DND-41 (cell line): ENCODE results near the gene PLEKHD1.

ENCODE experiments used
- ATAC-seq: fragments of 200-7000 bp; cut with Tn5 transposase; 3 replicates; pipeline ENCODE4 v1.9.1; 2021; ENCODE audit warnings: low read depth; ENCODE audit not compliant: insufficient read depth
- DNase-seq: peaks from one replicate; pipeline ENCODE4 v3.0.0-alpha.2; 2020
- H2AFZ ChIP-seq: 2 replicates; pipeline ENCODE4 v1.6.0; 2012; ENCODE audit warnings: low read depth, low read length
- H3K27ac ChIP-seq: 2 replicates; pipeline ENCODE4 v1.5.1; 2012; ENCODE audit warnings: low read length, inconsistent platforms
- H3K27me3 ChIP-seq: fragments of 200-600 bp; sonication (generic); 2 replicates; pipeline ENCODE4 v1.6.0; 2012; ENCODE audit warnings: low read length, mild to moderate bottlenecking, inconsistent platforms; ENCODE audit not compliant: insufficient read depth, poor library complexity
- H3K36me3 ChIP-seq: 2 replicates; pipeline ENCODE4 v1.5.1; 2012; ENCODE audit warnings: low read length, inconsistent platforms; ENCODE audit not compliant: insufficient read depth
- H3K4me1 ChIP-seq: 2 replicates; pipeline ENCODE4 v1.5.1; 2012; ENCODE audit warnings: mild to moderate bottlenecking, low read length; ENCODE audit not compliant: insufficient read depth
- H3K4me2 ChIP-seq: 2 replicates; pipeline ENCODE4 v1.6.0; 2012; ENCODE audit warnings: mild to moderate bottlenecking, moderate library complexity, low read length, inconsistent platforms; ENCODE audit not compliant: insufficient read depth
- H3K4me3 ChIP-seq, 2 experiments: fragments of 200-600 bp in 1 of 2; shearing (Covaris generic) in 1 of 2; 2 replicates each; pipeline ENCODE4 v1.5.1; 2012 to 2016; ENCODE audit warnings: inconsistent platforms in 2 of 2, low read length in 2 of 2, mild to moderate bottlenecking in 2 of 2, low read depth in 1 of 2, moderate library complexity in 1 of 2
- H3K79me2 ChIP-seq: 2 replicates; pipeline ENCODE4 v1.6.0; 2012; ENCODE audit warnings: low read length, inconsistent platforms; ENCODE audit not compliant: insufficient read depth
- H3K9ac ChIP-seq: 2 replicates; pipeline ENCODE4 v1.6.0; 2012; ENCODE audit warnings: low read depth, mild to moderate bottlenecking, inconsistent platforms, low read length, moderate library complexity
- H3K9me3 ChIP-seq: 2 replicates; pipeline ENCODE4 v1.5.1; 2012; ENCODE audit warnings: low read length, moderate library complexity, mild to moderate bottlenecking, inconsistent platforms; ENCODE audit not compliant: insufficient read depth, severe bottlenecking
- H4K20me1 ChIP-seq: 2 replicates; pipeline ENCODE4 v1.6.0; 2012; ENCODE audit warnings: low read length; ENCODE audit not compliant: insufficient read depth
- EZH2 ChIP-seq: IDR thresholded peaks from 3 replicates; pipeline ENCODE4 v1.6.1; 2012; ENCODE audit warnings: borderline replicate concordance, low read depth, mild to moderate bottlenecking, moderate library complexity, low read length, inconsistent platforms; ENCODE audit not compliant: severe bottlenecking
- TF ChIP-seq, protein P1 (sequence below): IDR thresholded peaks from 2 replicates; pipeline ENCODE4 v1.5.1; 2012; ENCODE audit warnings: borderline replicate concordance, low read length, moderate library complexity, mild to moderate bottlenecking; ENCODE audit not compliant: poor library complexity, severe bottlenecking; ENCODE audit errors: extremely low read depth

Gene PLEKHD1

GRCh38 chr14:69483765-69484443 lies 624 bp upstream of the PLEKHD1 start:
- DNase-seq (no peak), ATAC-seq (no peak)
- Histone ChIP-seq H3K27ac (no peak overlapping the region), H3K27me3 (no peaks in the 10 kb centered on the region), H3K79me2 (no peaks in the 10 kb centered on the region), H3K4me1 (no peaks in the 10 kb centered on the region), H2AFZ (no peak overlapping the region), H4K20me1 (no peaks in the 10 kb centered on the region), H3K9me3 (no peaks in the 10 kb centered on the region), H3K9ac (no peak overlapping the region), H3K4me2 (no peak overlapping the region), H3K4me3 (no peak overlapping the region), H3K36me3 (no peaks in the 10 kb centered on the region)
- TF ChIP-seq EZH2: no peak
- TF ChIP-seq, protein P1, sequence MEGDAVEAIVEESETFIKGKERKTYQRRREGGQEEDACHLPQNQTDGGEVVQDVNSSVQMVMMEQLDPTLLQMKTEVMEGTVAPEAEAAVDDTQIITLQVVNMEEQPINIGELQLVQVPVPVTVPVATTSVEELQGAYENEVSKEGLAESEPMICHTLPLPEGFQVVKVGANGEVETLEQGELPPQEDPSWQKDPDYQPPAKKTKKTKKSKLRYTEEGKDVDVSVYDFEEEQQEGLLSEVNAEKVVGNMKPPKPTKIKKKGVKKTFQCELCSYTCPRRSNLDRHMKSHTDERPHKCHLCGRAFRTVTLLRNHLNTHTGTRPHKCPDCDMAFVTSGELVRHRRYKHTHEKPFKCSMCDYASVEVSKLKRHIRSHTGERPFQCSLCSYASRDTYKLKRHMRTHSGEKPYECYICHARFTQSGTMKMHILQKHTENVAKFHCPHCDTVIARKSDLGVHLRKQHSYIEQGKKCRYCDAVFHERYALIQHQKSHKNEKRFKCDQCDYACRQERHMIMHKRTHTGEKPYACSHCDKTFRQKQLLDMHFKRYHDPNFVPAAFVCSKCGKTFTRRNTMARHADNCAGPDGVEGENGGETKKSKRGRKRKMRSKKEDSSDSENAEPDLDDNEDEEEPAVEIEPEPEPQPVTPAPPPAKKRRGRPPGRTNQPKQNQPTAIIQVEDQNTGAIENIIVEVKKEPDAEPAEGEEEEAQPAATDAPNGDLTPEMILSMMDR: no peak

- no peaks in the 10 kb centered on the region for H4K20me1 ChIP-seq
- no peak overlapping the region for H3K4me3 ChIP-seq
- ATAC-seq (no peak), DNase-seq (no peak)
- H3K9ac ChIP-seq: no peak overlapping the region
- H3K4me1 ChIP-seq: no peaks in the 10 kb centered on the region
- no peaks in the 10 kb centered on the region for H3K9me3 ChIP-seq
- H2AFZ ChIP-seq: no peak overlapping the region
- H3K27ac ChIP-seq: no peak overlapping the region
- H3K36me3 ChIP-seq: no peaks in the 10 kb centered on the region
- H3K79me2 ChIP-seq: no peaks in the 10 kb centered on the region
- no peaks in the 10 kb centered on the region for H3K27me3 ChIP-seq
- TF ChIP-seq, protein P1: no peak
- no peak for TF ChIP-seq EZH2
- no peak overlapping the region for H3K4me2 ChIP-seq
Measured at GRCh38 chr14:69485315-69485660, 760 bp downstream of the PLEKHD1 start.

- Histone ChIP-seq H3K9ac (no peak overlapping the region), H3K36me3 (no peaks in the 10 kb centered on the region), H3K79me2 (no peaks in the 10 kb centered on the region), H3K4me1 (no peaks in the 10 kb centered on the region), H3K4me2 (no peak overlapping the region), H3K27ac (no peak overlapping the region), H3K4me3 (no peak overlapping the region), H4K20me1 (no peaks in the 10 kb centered on the region), H2AFZ (no peak overlapping the region), H3K9me3 (no peaks in the 10 kb centered on the region), H3K27me3 (no peaks in the 10 kb centered on the region)
- DNase-seq: no peak
- TF ChIP-seq, protein P1: no peak
- TF ChIP-seq EZH2: no peak
- no peak for ATAC-seq
Measured at GRCh38 chr14:69485701-69486100, 1.2 kb downstream of the PLEKHD1 start.
